RWPE2 (cell line): Measurements from ENCODE around the gene SEPTIN1.
"Not testable (repeated sequence)": the region's sequence is repeated elsewhere in the genome, so short reads cannot be mapped to it uniquely, and the experiment has no call there.

Experiments
- ATAC-seq: fragments of 200-7000 bp; cut with Tn5 transposase; 3 replicates; pipeline ENCODE4 v1.9.1; 2021; ENCODE audit warnings: low read depth
- DNase-seq: peaks from one replicate; pipeline ENCODE4 v3.0.0-alpha.2; 2020; ENCODE audit warnings: low spot score
- H3K27ac ChIP-seq: fragments of 450-650 bp; 2 replicates; pipeline ENCODE4 v1.5.1; 2017; ENCODE audit warnings: mild to moderate bottlenecking; ENCODE audit not compliant: poor library complexity, severe bottlenecking
- H3K27me3 ChIP-seq: fragments of 250-450 bp; sonication (Bioruptor Pico); 2 replicates; pipeline ENCODE4 v1.5.1; 2021; ENCODE audit warnings: mild to moderate bottlenecking, moderate library complexity; ENCODE audit not compliant: insufficient read depth, poor library complexity, severe bottlenecking
- H3K36me3 ChIP-seq: fragments of 250-450 bp; sonication (Bioruptor Pico); 2 replicates; pipeline ENCODE4 v1.5.1; 2020; ENCODE audit warnings: low read depth, mild to moderate bottlenecking, moderate library complexity
- H3K4me1 ChIP-seq: fragments of 250-450 bp; sonication (Bioruptor Pico); 2 replicates; pipeline ENCODE4 v1.5.1; 2021; ENCODE audit warnings: mild to moderate bottlenecking, moderate library complexity; ENCODE audit not compliant: insufficient read depth, poor library complexity, severe bottlenecking
- H3K4me3 ChIP-seq: fragments of 250-450 bp; sonication (Bioruptor Pico); 2 replicates; pipeline ENCODE4 v1.5.1; 2021; ENCODE audit warnings: mild to moderate bottlenecking, moderate library complexity; ENCODE audit not compliant: severe bottlenecking
- H3K9me3 ChIP-seq: fragments of 250-450 bp; sonication (Bioruptor Pico); 2 replicates; pipeline ENCODE4 v1.5.1; 2021; ENCODE audit warnings: mild to moderate bottlenecking, moderate library complexity; ENCODE audit not compliant: severe bottlenecking
- CTCF ChIP-seq: fragments of 450-650 bp; IDR thresholded peaks from one replicate; pipeline ENCODE4 v1.5.1; 2017; ENCODE audit warnings: mild to moderate bottlenecking, moderate library complexity; ENCODE audit not compliant: poor library complexity, severe bottlenecking

The SEPTIN1 gene

GRCh38 chr16:30348113-30348512, 34.2 kb downstream of the SEPTIN1 start:
- H3K36me3 ChIP-seq, result peaks cover 17% of the 10 kb centered on the region
- TF ChIP-seq CTCF, result no peak
- no peak overlapping the region for H3K4me3 ChIP-seq
- H3K4me1 ChIP-seq, result no peaks in the 10 kb centered on the region
- no peaks in the 10 kb centered on the region for H3K9me3 ChIP-seq
- H3K27me3 ChIP-seq, result no peaks in the 10 kb centered on the region
- no peak for DNase-seq
- no peak overlapping the region for H3K27ac ChIP-seq
- no peak for ATAC-seq

- Histone ChIP-seq H3K4me1 (no peaks in the 10 kb centered on the region), H3K27me3 (no peaks in the 10 kb centered on the region), H3K9me3 (no peaks in the 10 kb centered on the region), H3K4me3 (no peak overlapping the region), H3K27ac (no peak overlapping the region), H3K36me3 (no peaks in the 10 kb centered on the region; the same call in 1 of the 2 replicates)
- DNase-seq (no peak), ATAC-seq (no peak)
- no peak for TF ChIP-seq CTCF
Observed at GRCh38 chr16:30346286-30346685, 36.1 kb downstream of the SEPTIN1 start.

GRCh38 chr16:30343491-30343820, 38.9 kb downstream of the SEPTIN1 start:
- H3K4me3 ChIP-seq, DNase-seq, H3K9me3 ChIP-seq, H3K4me1 ChIP-seq, ATAC-seq, H3K27ac ChIP-seq, H3K27me3 ChIP-seq, H3K36me3 ChIP-seq: not testable (repeated sequence)

- DNase-seq (no peak), ATAC-seq (no peak)
- Histone ChIP-seq H3K36me3 (no peaks in the 10 kb centered on the region), H3K27ac (no peak overlapping the region), H3K4me3 (no peak overlapping the region), H3K4me1 (no peaks in the 10 kb centered on the region), H3K27me3 (no peaks in the 10 kb centered on the region), H3K9me3 (no peaks in the 10 kb centered on the region)
- no peak for TF ChIP-seq CTCF
Observed at GRCh38 chr16:30342751-30343490, 39.4 kb downstream of the SEPTIN1 start.

GRCh38 chr16:30341971-30342370, 40.4 kb downstream of the SEPTIN1 start:
- not testable (repeated sequence) for H3K4me1 ChIP-seq, H3K27me3 ChIP-seq, H3K27ac ChIP-seq, DNase-seq, H3K4me3 ChIP-seq, H3K9me3 ChIP-seq, H3K36me3 ChIP-seq, ATAC-seq

GRCh38 chr16:30340621-30341020, 41.7 kb downstream of the SEPTIN1 start:
- Histone ChIP-seq H3K36me3 (no peaks in the 10 kb centered on the region), H3K27ac (no peak overlapping the region), H3K4me3 (no peak overlapping the region), H3K27me3 (no peaks in the 10 kb centered on the region), H3K9me3 (no peaks in the 10 kb centered on the region), H3K4me1 (no peaks in the 10 kb centered on the region)
- DNase-seq (no peak), ATAC-seq (no peak)
- no peak for TF ChIP-seq CTCF

- H3K4me1 ChIP-seq, H3K9me3 ChIP-seq, H3K36me3 ChIP-seq, ATAC-seq, H3K4me3 ChIP-seq, H3K27me3 ChIP-seq, DNase-seq, H3K27ac ChIP-seq: not testable (repeated sequence)
Observed at GRCh38 chr16:30338715-30339114, 43.6 kb downstream of the SEPTIN1 start.

- H3K9me3 ChIP-seq, ATAC-seq, H3K4me3 ChIP-seq, H3K27me3 ChIP-seq, DNase-seq, H3K4me1 ChIP-seq, H3K27ac ChIP-seq, H3K36me3 ChIP-seq: not testable (repeated sequence)
Observed at GRCh38 chr16:30337964-30338357, 44.4 kb downstream of the SEPTIN1 start.
